GM12878 (cell line): ENCODE data around the gene MICAL3. TPM values are rescaled to one million over a fixed set of nuclear protein-coding genes. Genes with fewer than 3 reads are reported as not detected.

Experiments
- ATAC-seq: fragments of 200-7000 bp; cut with Tn5 transposase; 3 replicates; pipeline ENCODE4 v1.9.1; 2020; ENCODE audit warnings: mild to moderate bottlenecking, moderate library complexity
- BruUV-seq: library from RNA; stranded (reverse); fragments of 400-500 nt; replicated peaks from 2 replicates; lab custom pipeline; 2021; lab: Mats Ljungman, UMichigan
- CTCF ChIA-PET: fragments of 300-600 bp; sonication (Branson Sonifier 250); formaldehyde crosslinking; extraction: SDS; loops from one replicate; lab custom pipeline; 2021; ENCODE audit warnings: inconsistent platforms; lab: Yijun Ruan, JAX
- POLR2A ChIA-PET: fragments of 350-600 bp; formaldehyde crosslinking; extraction: SDS; loops from one replicate; lab custom pipeline; 2021; ENCODE audit warnings: inconsistent platforms; lab: Charles Lee
- RAD21 ChIA-PET: fragments of 300-600 bp; sonication (Branson Sonifier 250); formaldehyde crosslinking; loops from one replicate; lab custom pipeline; 2023; ENCODE audit warnings: antibody characterized with exemption; ENCODE audit not compliant: unreplicated experiment; lab: Charles Lee
- SMC1A ChIA-PET: fragments of 300-600 bp; sonication (Branson Sonifier 250); formaldehyde crosslinking; loops from one replicate; lab custom pipeline; 2023; ENCODE audit not compliant: unreplicated experiment, uncharacterized antibody; lab: Charles Lee
- DNase-seq: peaks from one replicate; pipeline ENCODE4 v3.0.0-alpha.2; 2011; ENCODE audit warnings: low read depth, low spot score
- FAIRE-seq: peaks from 3 replicates; lab custom pipeline; 2011; peaks lifted over from hg19 to GRCh38; lab: Jason Lieb, UNC
- H2AFZ ChIP-seq: 2 replicates; pipeline ENCODE4 v1.6.0; 2011; ENCODE audit warnings: low read depth, low read length, control low read depth; ENCODE audit not compliant: control insufficient read depth
- H3K27ac ChIP-seq: 2 replicates; pipeline ENCODE4 v1.5.1; 2011; ENCODE audit warnings: control low read depth; ENCODE audit not compliant: control insufficient read depth, insufficient read depth
- H3K27me3 ChIP-seq, 2 experiments: replicated peaks in 1 of 2; 2 replicates each; pipeline versions ENCODE4 v1.6.0 to v1.6.1; 2011; ENCODE audit warnings: low read length in 1 of 2; ENCODE audit not compliant: control insufficient read depth in 2 of 2, insufficient read depth in 2 of 2
- H3K36me3 ChIP-seq, 2 experiments: 2 replicates each; pipeline ENCODE4 v1.5.1; 2011; ENCODE audit warnings: low read length in 1 of 2; ENCODE audit not compliant: control insufficient read depth in 2 of 2, insufficient read depth in 2 of 2
- H3K4me1 ChIP-seq: 2 replicates; pipeline ENCODE4 v1.6.1; 2011; ENCODE audit warnings: mild to moderate bottlenecking, low read length, moderate library complexity, mixed read lengths; ENCODE audit not compliant: control insufficient read depth, insufficient read depth
- H3K4me2 ChIP-seq: 2 replicates; pipeline ENCODE4 v1.6.0; 2011; ENCODE audit warnings: control low read depth; ENCODE audit not compliant: control insufficient read depth, insufficient read depth
- H3K4me3 ChIP-seq: fragments of 200-600 bp; sonication (generic); 2 replicates; pipeline ENCODE4 v1.5.1; 2016
- H3K79me2 ChIP-seq: 2 replicates; pipeline ENCODE4 v1.6.0; 2011; ENCODE audit warnings: low read length; ENCODE audit not compliant: control insufficient read depth, insufficient read depth
- H3K9ac ChIP-seq: 2 replicates; pipeline ENCODE4 v1.8.0; 2011; ENCODE audit warnings: low read length, control low read depth, mixed read lengths; ENCODE audit not compliant: control insufficient read depth, insufficient read depth
- H3K9me3 ChIP-seq: replicated peaks from 3 replicates; pipeline ENCODE4 v1.5.1; 2011; ENCODE audit warnings: mild to moderate bottlenecking, low read length; ENCODE audit not compliant: control insufficient read depth, insufficient read depth
- H4K20me1 ChIP-seq: 2 replicates; pipeline ENCODE4 v1.6.0; 2011; ENCODE audit not compliant: control insufficient read depth, insufficient read depth
- ASH2L ChIP-seq: fragments of 300-600, 200-600 bp; sonication (generic); IDR thresholded peaks from 2 replicates; pipeline ENCODE4 v1.6.1; 2017; ENCODE audit warnings: low read depth, mild to moderate bottlenecking, borderline replicate concordance
- ATF3 ChIP-seq: IDR thresholded peaks from 2 replicates; pipeline ENCODE4 v1.6.1; 2011; ENCODE audit warnings: low read depth, mild to moderate bottlenecking, low read length, moderate library complexity, borderline replicate concordance; ENCODE audit errors: extremely low read depth
- BCLAF1 ChIP-seq: fragments of 450-650 bp; IDR thresholded peaks from 2 replicates; pipeline ENCODE4 v1.6.1; 2017; ENCODE audit warnings: antibody characterized with exemption, mild to moderate bottlenecking, moderate library complexity
- IKZF2 ChIP-seq, 2 experiments: fragments of 450-650 bp; IDR thresholded peaks; 2 replicates each; pipeline ENCODE4 v1.6.1; 2017; ENCODE audit warnings: mild to moderate bottlenecking in 2 of 2, moderate library complexity in 2 of 2
- IRF3 ChIP-seq: fragments of 450-650 bp; IDR thresholded peaks from 2 replicates; pipeline ENCODE4 v1.6.1; 2014; ENCODE audit warnings: mild to moderate bottlenecking
- KLF5 ChIP-seq: fragments of 450-650 bp; IDR thresholded peaks from 2 replicates; pipeline ENCODE4 v1.6.1; 2014; ENCODE audit warnings: mild to moderate bottlenecking; ENCODE audit not compliant: partially characterized antibody
- MYB ChIP-seq: fragments of 150-350 bp; IDR thresholded peaks from 2 replicates; pipeline ENCODE4 v1.6.1; 2014; ENCODE audit warnings: mild to moderate bottlenecking, low read depth, low read length, borderline replicate concordance
- NR2F1 ChIP-seq: fragments of 450-650 bp; conservative IDR thresholded peaks from 2 replicates; pipeline ENCODE4 v1.6.1; 2017; ENCODE audit warnings: mild to moderate bottlenecking
- POLR2A ChIP-seq: IDR thresholded peaks from 2 replicates; pipeline ENCODE4 v1.6.1; 2011; ENCODE audit warnings: low read depth, mild to moderate bottlenecking, low read length
- RAD21 ChIP-seq: IDR thresholded peaks from 2 replicates; pipeline ENCODE4 v1.6.1; 2011; ENCODE audit warnings: mild to moderate bottlenecking, low read depth, low read length, moderate library complexity; ENCODE audit not compliant: insufficient read depth
- RUNX3 ChIP-seq: IDR thresholded peaks from 2 replicates; pipeline ENCODE4 v1.6.1; 2012; ENCODE audit warnings: low read length, inconsistent platforms
- SMARCA5 ChIP-seq: fragments of 450-650 bp; IDR thresholded peaks from 2 replicates; pipeline ENCODE4 v1.6.1; 2017; ENCODE audit warnings: mild to moderate bottlenecking
- SPI1 ChIP-seq: IDR thresholded peaks from 2 replicates; pipeline ENCODE4 v1.6.1; 2011; ENCODE audit warnings: low read depth, mild to moderate bottlenecking, low read length, moderate library complexity, borderline replicate concordance; ENCODE audit not compliant: insufficient read depth
- STAT3 ChIP-seq: IDR thresholded peaks from 2 replicates; pipeline ENCODE4 v1.6.1; 2011; ENCODE audit warnings: low read depth, low read length, improper control_type of control experiment
- ZBTB4 ChIP-seq: fragments of 450-650 bp; formaldehyde crosslinking; IDR thresholded peaks from 2 replicates; pipeline ENCODE4 v1.4.0; 2022; ENCODE audit warnings: mild to moderate bottlenecking, moderate library complexity
- ZNF207 ChIP-seq: fragments of 450-650 bp; IDR thresholded peaks from 2 replicates; pipeline ENCODE4 v1.6.1; 2014; ENCODE audit warnings: antibody characterized with exemption, mild to moderate bottlenecking, borderline replicate concordance
- ZNF217 ChIP-seq: fragments of 450-650 bp; IDR thresholded peaks from 2 replicates; pipeline ENCODE4 v1.6.1; 2017; ENCODE audit warnings: antibody characterized with exemption, mild to moderate bottlenecking
- WGBS: methylation state at CpG from one replicate; pipeline ENCODE4 v1.1.6; 2016; ENCODE audit warnings: low lambda C conversion rate; ENCODE audit not compliant: insufficient replicate concordance, insufficient coverage; ENCODE audit errors: missing lambda C conversion rate; 5-methylcytosine and 5-hydroxymethylcytosine counted together
- in situ Hi-C: fragments of 300-500 bp; cut with MboI; formaldehyde crosslinking; loops from 9 replicates; pipeline ENCODE4 v1.14.3; 2018; ENCODE audit warnings: mixed read lengths
- intact Hi-C: fragments of 100-400 bp; cut with micrococcal nuclease; formaldehyde crosslinking; loops from one replicate; pipeline ENCODE4 v1.14.2; 2022; ENCODE audit not compliant: unreplicated experiment
- polyA plus RNA-seq, 11 experiments: library from polyadenylated mRNA; depleted of rRNA in 4 of 11; unstranded in 6 of 11; stranded (reverse) in 5 of 11; fragments of >200 nt; fragmentation: Nextera tagmentation in 4 of 11; fragmentation: Illumina TruSeq in 1 of 11; extraction: Ambion mirVana in 4 of 11; extraction: Trizol in 1 of 11; gene quantifications; 1 replicate in 1 of 11; 2 replicates in 10 of 11; pipeline versions ENCODE4 v1.2.1 to v1.2.3, GENCODE V29; 2011 to 2016; ENCODE audit warnings: inconsistent platforms in 2 of 11, missing spikeins in 2 of 11, low read depth in 1 of 11
- total RNA-seq, 4 experiments: library from RNA; depleted of rRNA in 3 of 4; stranded (reverse); fragments of >200 nt in 3 of 4; fragmentation: Illumina TruSeq in 1 of 4; extraction: Trizol in 1 of 4; gene quantifications; 2 replicates each; pipeline versions ENCODE4 v1.2.1 to v1.2.3, GENCODE V29; 2013 to 2021

MICAL3 gene
- total and polyA plus RNA-seq, 10 of the 15 experiments (the other 5 are each of a cell fraction or from before 2014, with no cell fraction given) = 2.6 to 92.2 (median 24.0) TPM

GRCh38 chr22:17898375-17898774 is 126.0 kb downstream of the MICAL3 start (continued):
- no peak for TF ChIP-seq ASH2L
- TF ChIP-seq ATF3 = no peak
- TF ChIP-seq SMARCA5 = no peak
- TF ChIP-seq RUNX3 = no peak
- no peak for TF ChIP-seq RAD21
- TF ChIP-seq SPI1 = no peak
- TF ChIP-seq KLF5 = no peak
- no peak for TF ChIP-seq BCLAF1

- H3K36me3 ChIP-seq = peaks cover 31 to 33% of the 10 kb centered on the region in 2 experiments
- no TSS peak for BruUV-seq
- no peak overlapping the region for H3K9ac ChIP-seq
- TF ChIP-seq IKZF2 (IDR thresholded peaks at IDR 0.05) (no peak), ZBTB4 (no peak), STAT3 (no peak), ZNF207 (no peak), IRF3 (no peak), POLR2A (no peak), ZNF217 (no peak), NR2F1 (no peak), MYB (no peak)
These were observed 126.5 kb downstream of the MICAL3 start for GRCh38 chr22:17897858-17898257.

More at GRCh38 chr22:17897858-17898257, 126.5 kb downstream of the MICAL3 start:
- ChIA-PET POLR2A (no interaction called here), RAD21 (no interaction called here), SMC1A (interaction anchor here (0.6 kb wide), 1 partner anchor 99 kb away, joined by 4 read pairs; no protein-coding TSS in a partner anchor), CTCF (interaction anchor here (1.3 to 1.5 kb wide), 3 partner anchors 128 to 179 kb away, joined by 3 to 5 read pairs (median 3); no protein-coding TSS in a partner anchor)
- DNase-seq (no peak), ATAC-seq (no peak), FAIRE-seq (no peak)
- in situ Hi-C loops (no loop called here), intact Hi-C loops (no loop called here)
- Histone ChIP-seq H3K4me2 (no peak overlapping the region), H4K20me1 (no peaks in the 10 kb centered on the region), H3K27ac (no peak overlapping the region), H3K79me2 (no peaks in the 10 kb centered on the region), H3K9me3 (no peaks in the 10 kb centered on the region), H3K4me1 (0 out of 2 replicates have a peak, but pooled peaks cover 6% of the 10 kb centered on the region), H3K27me3 (no peaks in the 10 kb centered on the region), H2AFZ (no peak overlapping the region), H3K4me3 (no peak overlapping the region)
- WGBS = 62% methylated on average over 4 of the region's 4 CpGs
